Naive thymus-derived CD4-positive, alpha-beta T cell (primary cell): Measurements from ENCODE around the gene GFY. TPM values are rescaled to one million over a fixed set of nuclear protein-coding genes. Genes with fewer than 3 reads are reported as not detected.
"Not testable (repeated sequence)": the region's sequence is repeated elsewhere in the genome, so short reads cannot be mapped to it uniquely, and the experiment has no call there.

Experiments used
- ATAC-seq: fragments of 150-1000 bp; cut with Tn5 transposase; 2 replicates; pipeline ENCODE4 v1.10.0; 2021; ENCODE audit warnings: mild to moderate bottlenecking, moderate library complexity
- CTCF ChIA-PET: fragments of 350-600 bp; sonication (Branson Sonifier 250); formaldehyde crosslinking; loops from one replicate; lab custom pipeline; 2021; ENCODE audit warnings: antibody characterized with exemption; lab: Charles Lee
- POLR2A ChIA-PET: fragments of 350-600 bp; sonication (Branson Sonifier 250); formaldehyde crosslinking; loops from one replicate; lab custom pipeline; 2021; ENCODE audit warnings: antibody characterized with exemption, inconsistent platforms; lab: Charles Lee
- DNase-seq, 9 donors: peaks; one replicate each; pipeline versions ENCODE4 v3.0.0 to v3.0.0-alpha.2; 2020 to 2022; ENCODE audit warnings: mixed read lengths in 1 of 9
- H3K27ac ChIP-seq: one replicate; pipeline ENCODE4 v1.7.0; 2013; ENCODE audit warnings: mild to moderate bottlenecking, low read depth, low read length, moderate library complexity
- H3K27me3 ChIP-seq, 2 donors: one replicate each; pipeline ENCODE4 v1.7.0; 2013; ENCODE audit warnings: low read length in 2 of 2, mild to moderate bottlenecking in 2 of 2, moderate library complexity in 2 of 2; ENCODE audit not compliant: control insufficient read depth in 2 of 2, insufficient read depth in 2 of 2
- H3K36me3 ChIP-seq, 3 experiments: 1 replicate in 2 of 3; 2 replicates in 1 of 3; pipeline ENCODE4 v1.7.0; 2013; ENCODE audit warnings: low read length in 3 of 3, mild to moderate bottlenecking in 3 of 3, moderate library complexity in 1 of 3; ENCODE audit not compliant: insufficient read depth in 3 of 3, control insufficient read depth in 2 of 3
- H3K4me1 ChIP-seq, 2 donors: one replicate each; pipeline ENCODE4 v1.7.0; 2013; ENCODE audit warnings: low read length in 2 of 2, mild to moderate bottlenecking in 2 of 2, moderate library complexity in 1 of 2; ENCODE audit not compliant: control insufficient read depth in 2 of 2, insufficient read depth in 2 of 2
- H3K4me3 ChIP-seq: 2 replicates; pipeline ENCODE4 v1.7.0; 2013; ENCODE audit warnings: mild to moderate bottlenecking, low read length
- H3K9me3 ChIP-seq, 3 experiments: 1 replicate in 2 of 3; 2 replicates in 1 of 3; pipeline ENCODE4 v1.7.0; 2013; ENCODE audit warnings: low read length in 3 of 3; ENCODE audit not compliant: control insufficient read depth in 2 of 3
- H3K27ac Mint-ChIP-seq, 9 donors: one replicate each; pipeline ENCODE4 v1.8.0; 2020 to 2022; ENCODE audit warnings: mixed read lengths in 9 of 9, mild to moderate bottlenecking in 8 of 9, moderate library complexity in 5 of 9, inconsistent platforms in 2 of 9
- H3K27me3 Mint-ChIP-seq, 5 donors: one replicate each; pipeline ENCODE4 v1.8.0; 2021 to 2022; ENCODE audit warnings: mixed read lengths in 5 of 5, mild to moderate bottlenecking in 1 of 5
- H3K36me3 Mint-ChIP-seq, 5 donors: one replicate each; pipeline ENCODE4 v1.8.0; 2020 to 2022; ENCODE audit warnings: mixed read lengths in 5 of 5, mild to moderate bottlenecking in 3 of 5, inconsistent platforms in 1 of 5
- H3K4me1 Mint-ChIP-seq, 7 donors: one replicate each; pipeline ENCODE4 v1.8.0; 2020 to 2022; ENCODE audit warnings: mixed read lengths in 7 of 7, mild to moderate bottlenecking in 3 of 7, inconsistent platforms in 1 of 7
- H3K4me3 Mint-ChIP-seq, 10 donors: one replicate each; pipeline ENCODE4 v1.8.0; 2020 to 2022; ENCODE audit warnings: mild to moderate bottlenecking in 10 of 10, mixed read lengths in 10 of 10, moderate library complexity in 6 of 10, inconsistent platforms in 2 of 10
- H3K9me3 Mint-ChIP-seq, 11 donors: one replicate each; pipeline ENCODE4 v1.8.0; 2020 to 2022; ENCODE audit warnings: mixed read lengths in 11 of 11, mild to moderate bottlenecking in 4 of 11, inconsistent platforms in 1 of 11, moderate library complexity in 1 of 11
- intact Hi-C, 2 donors: fragments of 100-400 bp; cut with micrococcal nuclease; formaldehyde crosslinking; loops; one replicate each; pipeline ENCODE4 v1.15.1; 2023
- polyA plus RNA-seq, 2 donors: library from polyadenylated mRNA; unstranded; fragments of 300-500 nt; fragmentation: Illumina TruSeq; gene quantifications; one replicate each; pipeline ENCODE4 v1.2.3, GENCODE V29; 2021
- total RNA-seq, 6 experiments: library from RNA in 5 of 6; stranded (reverse) in 5 of 6; gene quantifications; 1 replicate in 5 of 6; 2 replicates in 1 of 6; pipeline ENCODE4 v1.2.3 and lab custom pipeline; 2021 to 2026

The GFY gene
- total and polyA plus RNA-seq, 7 experiments from 2014 or later = not detected

DNA sequence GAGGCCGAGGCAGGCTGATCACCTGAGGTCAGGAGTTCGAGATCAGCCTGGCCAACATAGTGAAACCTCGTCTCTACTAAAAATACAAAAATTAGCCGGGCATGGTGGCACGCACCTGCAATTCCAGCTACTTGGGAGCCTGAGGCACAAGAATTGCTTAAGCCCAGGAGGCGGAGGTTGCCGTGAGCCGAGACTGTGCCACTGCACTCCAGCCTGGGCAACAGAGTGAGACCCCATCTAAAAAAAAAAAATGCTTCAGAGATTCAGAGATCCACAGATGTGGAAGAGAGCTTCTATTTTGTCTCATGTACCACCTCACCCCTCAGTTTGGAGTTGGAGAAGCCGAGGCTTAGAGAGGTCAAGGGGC lies 48.3 kb downstream of the GFY start:
- Mint-ChIP-seq H3K4me3 (peak overlapping the region; percentile 91 to 100 (median 96)), H3K36me3 (peaks cover 9 to 29% (median 19%) of the 10 kb centered on the region in 5 donors), H3K4me1 (peaks cover 23 to 64% (median 52%) of the 10 kb centered on the region in 7 donors), H3K27ac (peak overlapping the region; percentile 95 to 100 (median 98))
- H3K4me1 ChIP-seq = peaks cover 56 to 57% of the 10 kb centered on the region in 2 donors
- not testable (repeated sequence) for H3K9me3 ChIP-seq, H3K9me3 Mint-ChIP-seq, ATAC-seq, H3K27me3 ChIP-seq, DNase-seq, H3K27me3 Mint-ChIP-seq
- CTCF ChIA-PET = interaction anchor here (0.5 to 5.9 kb wide), 20 partner anchors 8 to 452 kb away, joined by 3 to 83 read pairs (median 4); partner anchors contain the start of genes ALDH16A1 and PIH1D1
- intact Hi-C loops = loop anchor here in 1 of 2 donors (5.0 to 10.0 kb wide), 2 partner anchors 206 to 359 kb away; partner anchors contain the start of genes C19orf73, LIN7B and PPFIA3
- peak overlapping the region; percentile 99 for H3K27ac ChIP-seq
- H3K36me3 ChIP-seq = peaks cover 0 to 28% (median 0%) of the 10 kb centered on the region in 3 experiments
- H3K4me3 ChIP-seq = peak overlapping the region; percentile 87
- POLR2A ChIA-PET = interaction anchor here (0.5 to 6.2 kb wide), 16 partner anchors 15 to 1010 kb away, joined by 3 to 226 read pairs (median 4); partner anchors contain the start of genes ALDH16A1, PIH1D1, PRMT1 and RPL13A

GRCh38 chr19:49473868-49474541 lies 48.8 kb downstream of the GFY start, which contains the start of gene FLT3LG:
Gene FLT3LG (plus strand): TSS chr19:49474215. CDS start chr19:49474640, 425 bp downstream.
- H3K9me3 ChIP-seq = no peaks in the 10 kb centered on the region
- H3K4me3 ChIP-seq = peak within 1 kb of the TSS; percentile 87
- H3K36me3 ChIP-seq = peaks cover 0 to 31% (median 0%) of the 10 kb centered on the region in 3 experiments
- ATAC-seq (peak; percentile 72), DNase-seq (peak; percentile 91 to 98 (median 96))
- H3K27ac Mint-ChIP-seq = peak within 1 kb of the TSS; percentile 95 to 100 (median 98)
- H3K27me3 Mint-ChIP-seq = no peaks in the 10 kb centered on the region
- ChIA-PET CTCF (interaction anchor here (0.5 to 5.9 kb wide), 19 partner anchors 8 to 453 kb away, joined by 3 to 83 read pairs (median 4); partner anchors contain the start of genes ALDH16A1 and PIH1D1), POLR2A (interaction anchor here (0.5 to 6.2 kb wide), 16 partner anchors 14 to 1216 kb away, joined by 3 to 226 read pairs (median 4); partner anchors contain the start of genes ALDH16A1, PIH1D1, PRMT1 and RPL13A)
- peak within 1 kb of the TSS; percentile 99 for H3K27ac ChIP-seq
- peak within 1 kb of the TSS; percentile 91 to 100 (median 96) for H3K4me3 Mint-ChIP-seq
- peaks cover 5 to 29% (median 15%) of the 10 kb centered on the region in 5 donors for H3K36me3 Mint-ChIP-seq
- intact Hi-C loops = loop anchor here (1.0 to 10.0 kb wide), 10 partner anchors 13 to 359 kb away; partner anchors contain the start of genes ALDH16A1 (in 2 of the 2), RPL13A (in 2 of the 2), RPS11 (in 2 of the 2) and C19orf73 (in 1 of the 2)
- peaks cover 18 to 62% (median 51%) of the 10 kb centered on the region in 7 donors for H3K4me1 Mint-ChIP-seq
- peaks cover 50 to 52% of the 10 kb centered on the region in 2 donors for H3K4me1 ChIP-seq
- peaks cover 0 to 3% (median 0%) of the 10 kb centered on the region in 11 donors for H3K9me3 Mint-ChIP-seq
- H3K27me3 ChIP-seq = no peaks in the 10 kb centered on the region

DNA sequence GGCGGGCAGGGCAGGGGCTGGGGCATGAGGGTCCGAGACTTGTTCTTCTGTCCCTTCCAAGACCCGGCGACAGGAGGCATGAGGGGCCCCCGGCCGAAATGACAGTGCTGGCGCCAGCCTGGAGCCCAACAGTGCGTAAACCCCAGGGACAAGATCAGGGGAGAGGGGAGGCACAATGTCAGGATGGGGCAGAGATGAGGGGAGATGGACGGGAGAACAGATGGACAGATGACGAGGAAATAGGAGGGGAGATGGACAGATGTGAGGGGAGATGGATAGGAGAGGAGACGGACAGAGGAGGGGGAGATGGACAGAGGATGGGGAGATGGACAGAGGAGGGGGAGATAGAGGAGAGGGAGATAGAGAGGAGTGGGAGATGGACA lies 49.3 kb downstream of the GFY start:
- ChIA-PET CTCF (interaction anchor here (1.0 to 5.9 kb wide), 4 partner anchors 7 to 83 kb away, joined by 3 to 83 read pairs (median 8); partner anchors contain the start of genes ALDH16A1 and PIH1D1), POLR2A (interaction anchor here (0.6 to 3.0 kb wide), 10 partner anchors 10 to 1217 kb away, joined by 3 to 33 read pairs (median 4); partner anchors contain the start of genes PRMT1, RPL13A and RPS11)
- Mint-ChIP-seq H3K27me3 (no peaks in the 10 kb centered on the region), H3K4me1 (peaks cover 17 to 61% (median 47%) of the 10 kb centered on the region in 7 donors), H3K27ac (peak overlapping the region; percentile 95 to 100 (median 98)), H3K9me3 (peaks cover 0 to 3% (median 0%) of the 10 kb centered on the region in 11 donors), H3K4me3 (peak overlapping the region; percentile 91 to 100 (median 96)), H3K36me3 (peaks cover 5 to 29% (median 14%) of the 10 kb centered on the region in 5 donors)
- ATAC-seq (no peak), DNase-seq (peak in 1 of 9 donors; percentile 50)
- Histone ChIP-seq H3K9me3 (no peaks in the 10 kb centered on the region), H3K27me3 (no peaks in the 10 kb centered on the region), H3K27ac (peak overlapping the region; percentile 99), H3K4me3 (peak overlapping the region; percentile 87), H3K36me3 (peaks cover 0 to 33% (median 0%) of the 10 kb centered on the region in 3 experiments), H3K4me1 (peaks cover 48 to 49% of the 10 kb centered on the region in 2 donors)
- intact Hi-C loops = loop anchor here (1.0 to 10.0 kb wide), 10 partner anchors 13 to 360 kb away; partner anchors contain the start of genes ALDH16A1 (in 2 of the 2), RPL13A (in 2 of the 2), RPS11 (in 2 of the 2) and C19orf73 (in 1 of the 2)

GRCh38 chr19:49475191-49475917 lies 50.2 kb downstream of the GFY start:
- H3K27ac Mint-ChIP-seq = peak overlapping the region; percentile 95 to 100 (median 98)
- peak overlapping the region; percentile 91 to 100 (median 96) for H3K4me3 Mint-ChIP-seq
- Histone ChIP-seq H3K4me1 (peaks cover 41 to 48% of the 10 kb centered on the region in 2 donors), H3K27ac (peak overlapping the region; percentile 99), H3K4me3 (peak overlapping the region; percentile 87), H3K9me3 (no peaks in the 10 kb centered on the region), H3K27me3 (no peaks in the 10 kb centered on the region), H3K36me3 (peaks cover 0 to 41% (median 0%) of the 10 kb centered on the region in 3 experiments)
- ATAC-seq (no peak), DNase-seq (peak in 1 of 9 donors; percentile 41)
- H3K27me3 Mint-ChIP-seq = no peaks in the 10 kb centered on the region
- peaks cover 12 to 59% (median 42%) of the 10 kb centered on the region in 7 donors for H3K4me1 Mint-ChIP-seq
- peaks cover 0 to 3% (median 0%) of the 10 kb centered on the region in 11 donors for H3K9me3 Mint-ChIP-seq
- POLR2A ChIA-PET = interaction anchor here (0.5 to 3.0 kb wide), 14 partner anchors 9 to 375 kb away, joined by 3 to 33 read pairs (median 4); partner anchors contain the start of genes GFY, PRMT1, PTOV1 and RPL13A
- CTCF ChIA-PET = interaction anchor here (0.6 to 2.5 kb wide), 13 partner anchors 8 to 210 kb away, joined by 3 to 13 read pairs (median 5); partner anchors contain the start of genes ALDH16A1, GFY and PIH1D1
- H3K36me3 Mint-ChIP-seq = peaks cover 5 to 32% (median 14%) of the 10 kb centered on the region in 5 donors
- intact Hi-C loops = loop anchor here in 1 of 2 donors (2.0 to 10.0 kb wide), 2 partner anchors 71 to 361 kb away; partner anchors contain the start of genes C19orf73, LIN7B and PPFIA3

DNA sequence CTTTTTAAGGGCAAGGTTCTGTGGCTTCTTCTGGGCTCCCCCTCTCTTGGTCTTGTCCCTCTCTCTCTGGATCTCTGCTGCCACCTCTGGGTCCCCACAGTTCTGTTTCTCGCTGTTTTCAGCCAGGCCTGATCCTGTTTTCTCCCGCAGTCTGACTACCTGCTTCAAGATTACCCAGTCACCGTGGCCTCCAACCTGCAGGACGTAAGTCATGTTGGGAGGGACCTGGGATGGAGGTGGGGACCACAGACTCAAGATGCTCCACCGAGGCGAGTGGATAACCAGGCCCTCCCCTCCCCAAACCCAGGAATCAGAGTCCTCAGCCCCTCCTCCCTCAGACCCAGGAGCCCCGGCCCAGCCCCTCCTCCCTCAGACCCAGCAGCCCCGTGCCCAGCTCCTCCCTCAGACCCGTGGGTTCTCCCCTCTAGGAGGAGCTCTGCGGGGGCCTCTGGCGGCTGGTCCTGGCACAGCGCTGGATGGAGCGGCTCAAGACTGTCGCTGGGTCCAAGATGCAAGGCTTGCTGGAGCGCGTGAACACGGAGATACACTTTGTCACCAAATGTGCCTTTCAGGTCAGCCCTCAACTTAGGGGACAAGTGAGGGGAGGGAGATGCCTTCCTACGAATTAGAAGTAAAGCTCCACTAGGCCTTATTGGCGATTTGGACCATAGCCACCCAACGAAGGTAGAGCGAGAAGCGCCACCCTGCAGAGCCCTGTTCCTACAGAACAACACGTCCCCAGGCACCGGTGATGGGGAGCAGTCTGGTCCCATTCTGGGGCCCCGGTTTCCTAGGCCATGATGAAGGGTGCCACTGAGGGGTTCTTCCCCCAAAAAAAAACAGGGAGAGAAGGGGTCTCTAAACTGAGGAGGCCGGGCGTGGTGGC lies 51.0 kb downstream of the GFY start:
- intact Hi-C loops = loop anchor here (1.0 to 10.0 kb wide), 5 partner anchors 33 to 361 kb away; partner anchors contain the start of genes C19orf73 (in 1 of the 2), LIN7B (in 1 of the 2) and PPFIA3 (in 1 of the 2)
- Histone ChIP-seq H3K27ac (peak overlapping the region; percentile 99), H3K36me3 (peaks cover 0 to 50% (median 0%) of the 10 kb centered on the region in 3 experiments), H3K4me1 (peaks cover 32 to 42% of the 10 kb centered on the region in 2 donors), H3K4me3 (peak overlapping the region; percentile 87), H3K9me3 (no peaks in the 10 kb centered on the region), H3K27me3 (no peaks in the 10 kb centered on the region)
- ChIA-PET POLR2A (interaction anchor here (0.5 to 3.0 kb wide), 16 partner anchors 8 to 374 kb away, joined by 3 to 33 read pairs (median 4); partner anchors contain the start of genes GFY, PIH1D1, PRMT1 and PRRG2), CTCF (interaction anchor here (0.6 to 2.5 kb wide), 11 partner anchors 9 to 210 kb away, joined by 3 to 13 read pairs (median 5); partner anchors contain the start of genes ALDH16A1, GFY, PIH1D1 and PRMT1)
- peak overlapping the region; percentile 95 to 100 (median 98) for H3K27ac Mint-ChIP-seq
- peak; percentile 44 to 82 (median 69) for DNase-seq
- peaks cover 0 to 3% (median 0%) of the 10 kb centered on the region in 11 donors for H3K9me3 Mint-ChIP-seq
- peak overlapping the region; percentile 91 to 100 (median 96) for H3K4me3 Mint-ChIP-seq
- no peaks in the 10 kb centered on the region for H3K27me3 Mint-ChIP-seq
- peaks cover 5 to 34% (median 14%) of the 10 kb centered on the region in 5 donors for H3K36me3 Mint-ChIP-seq
- H3K4me1 Mint-ChIP-seq = peaks cover 3 to 54% (median 37%) of the 10 kb centered on the region in 7 donors
- peak; percentile 44 for ATAC-seq
